Gastrocnemius medialis (tissue), 4 donors: Measurements from ENCODE around the gene FAR1. TPM values are rescaled to one million over a fixed set of nuclear protein-coding genes. Genes with fewer than 3 reads are reported as not detected.
A peak's percentile ranks its signal among the peaks of the same experiment; 100 is the strongest.
"Not testable (repeated sequence)": the region's sequence is repeated elsewhere in the genome, so short reads cannot be mapped to it uniquely, and the experiment has no call there.

Source experiments
- ATAC-seq, 2 donors: fragments of 150-250 bp; one replicate each; pipeline ENCODE4 v1.9.1; 2016
- DNase-seq, 2 donors: peaks; one replicate each; pipeline ENCODE4 v3.0.0-alpha.2; 2019
- H3K27ac ChIP-seq, 4 donors: fragments of 200-600 bp; sonication (generic); 1 replicate in 1 of 4; 2 replicates in 3 of 4; pipeline ENCODE4 v1.5.1; 2016 to 2018; ENCODE audit warnings: mild to moderate bottlenecking in 2 of 4, moderate library complexity in 1 of 4
- H3K27me3 ChIP-seq, 3 donors: fragments of 200-600 bp; sonication (generic) in 2 of 3; 1 replicate in 1 of 3; 2 replicates in 2 of 3; pipeline versions ENCODE4 v1.5.1 to v1.6.0; 2016 to 2019; ENCODE audit warnings: mild to moderate bottlenecking in 1 of 3, moderate library complexity in 1 of 3
- H3K36me3 ChIP-seq, 2 donors: fragments of 200-600 bp; sonication (generic) in 1 of 2; one replicate each; pipeline ENCODE4 v1.5.1; 2017 to 2018
- H3K4me1 ChIP-seq, 2 donors: fragments of 200-600 bp; sonication (generic) in 1 of 2; one replicate each; pipeline ENCODE4 v1.5.1; 2016 to 2017; ENCODE audit warnings: mild to moderate bottlenecking in 2 of 2
- H3K4me3 ChIP-seq, 4 donors: fragments of 200-600 bp; sonication (generic) in 3 of 4; 1 replicate in 1 of 4; 2 replicates in 3 of 4; pipeline ENCODE4 v1.5.1; 2016 to 2019; ENCODE audit warnings: mild to moderate bottlenecking in 2 of 4
- H3K9me3 ChIP-seq, 3 donors: fragments of 200-600 bp; sonication (generic) in 2 of 3; 1 replicate in 1 of 3; 2 replicates in 2 of 3; pipeline ENCODE4 v1.5.1; 2016 to 2019
- CTCF ChIP-seq, 5 experiments: fragments of 450-650 bp in 3 of 5; fragments of 200-600 bp in 2 of 5; sonication (generic) in 2 of 5; IDR thresholded peaks in 4 of 5; conservative IDR thresholded peaks in 1 of 5; 1 replicate in 4 of 5; 2 replicates in 1 of 5; pipeline ENCODE4 v1.5.1; 2016 to 2019; ENCODE audit warnings: antibody characterized with exemption in 5 of 5, mild to moderate bottlenecking in 3 of 5, moderate library complexity in 3 of 5
- POLR2A ChIP-seq, 2 donors: fragments of 450-650 bp; IDR thresholded peaks; one replicate each; pipeline ENCODE4 v1.6.1; 2017; ENCODE audit warnings: antibody characterized with exemption in 2 of 2, mild to moderate bottlenecking in 2 of 2, moderate library complexity in 2 of 2
- in situ Hi-C, 4 donors: fragments of 200-750 bp; cut with MboI; loops; one replicate each; pipeline versions ENCODE4 v1.15.0 to v1.8.0; 2017; ENCODE audit warnings: low sequenced_read_pairs in 4 of 4
- intact Hi-C: fragments of 100-400 bp; cut with DNase I; formaldehyde crosslinking; loops from one replicate; pipeline ENCODE4 v1.15.1; 2023; ENCODE audit warnings: low total_unique reads
- total RNA-seq, 4 donors: library from RNA; depleted of rRNA; stranded (reverse); fragments of >200 nt; gene quantifications; one replicate each; pipeline versions ENCODE4 v1.1.0 to v1.2.3, GENCODE V29; 2016

The FAR1 gene, protein sequence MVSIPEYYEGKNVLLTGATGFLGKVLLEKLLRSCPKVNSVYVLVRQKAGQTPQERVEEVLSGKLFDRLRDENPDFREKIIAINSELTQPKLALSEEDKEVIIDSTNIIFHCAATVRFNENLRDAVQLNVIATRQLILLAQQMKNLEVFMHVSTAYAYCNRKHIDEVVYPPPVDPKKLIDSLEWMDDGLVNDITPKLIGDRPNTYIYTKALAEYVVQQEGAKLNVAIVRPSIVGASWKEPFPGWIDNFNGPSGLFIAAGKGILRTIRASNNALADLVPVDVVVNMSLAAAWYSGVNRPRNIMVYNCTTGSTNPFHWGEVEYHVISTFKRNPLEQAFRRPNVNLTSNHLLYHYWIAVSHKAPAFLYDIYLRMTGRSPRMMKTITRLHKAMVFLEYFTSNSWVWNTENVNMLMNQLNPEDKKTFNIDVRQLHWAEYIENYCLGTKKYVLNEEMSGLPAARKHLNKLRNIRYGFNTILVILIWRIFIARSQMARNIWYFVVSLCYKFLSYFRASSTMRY
- 10 to 100 TPM; 18.2 to 24.4 (median 21.3) TPM for total RNA-seq

DNA sequence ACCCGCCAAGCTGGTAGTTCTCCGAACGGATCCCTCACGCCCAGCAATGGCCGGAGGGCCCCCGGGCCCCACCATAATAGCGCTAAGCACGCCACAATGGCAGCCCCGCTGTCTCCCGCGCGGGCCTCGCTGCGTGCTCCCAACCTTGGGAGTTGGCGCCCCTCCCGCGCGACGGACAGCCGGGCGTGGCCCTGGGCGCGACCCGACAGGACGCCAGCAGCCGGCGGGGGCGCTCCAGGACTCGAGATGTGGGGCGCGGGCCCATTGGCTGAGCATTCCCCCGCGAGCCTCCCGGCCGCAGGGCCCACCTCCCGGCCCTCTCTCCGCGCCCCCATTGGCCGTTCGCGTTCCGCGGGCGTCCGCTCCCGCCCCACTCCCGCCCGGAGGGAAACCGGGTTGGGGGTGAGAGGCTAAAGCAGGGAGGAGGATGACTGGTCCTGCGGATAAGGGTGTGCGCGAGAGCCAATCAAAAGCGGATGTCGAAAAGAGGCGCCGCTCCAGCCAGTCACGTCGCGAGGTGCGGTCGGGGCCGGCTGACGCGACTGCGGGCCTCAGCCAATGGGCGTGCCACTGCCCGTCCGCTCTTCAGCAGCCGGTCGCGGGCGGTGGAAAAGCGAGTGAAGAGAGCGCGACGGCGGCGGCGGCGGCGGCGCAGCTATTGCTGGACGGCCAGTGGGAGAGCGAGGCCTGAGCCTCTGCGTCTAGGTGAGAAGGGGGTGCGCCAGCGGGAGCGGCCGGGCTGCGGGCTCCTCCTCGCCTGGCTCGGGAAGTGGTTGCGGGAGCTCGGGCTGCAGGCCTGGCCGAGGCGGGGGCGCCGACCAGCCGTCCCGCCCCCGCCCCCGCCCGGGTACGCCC, at the start of gene FAR1:
TSS of gene FAR1 (plus strand) at position 567 of the 855 bp plus-strand sequence. CDS start 26,098 bp downstream, outside the sequence.
- H3K4me3 ChIP-seq = peak within 1 kb of the TSS; percentile 71 to 91 (median 86)
- H3K4me1 ChIP-seq = peaks cover 19 to 25% of the 10 kb centered on the region in 2 donors
- intact Hi-C loops (no loop called here), in situ Hi-C loops (no loop called here)
- no peaks in the 10 kb centered on the region for H3K36me3 ChIP-seq
- DNase-seq = peak; percentile 97 to 98
- H3K9me3 ChIP-seq = no peaks in the 10 kb centered on the region
- TF ChIP-seq POLR2A (IDR thresholded peaks at IDR 0.05) (peak; percentile 76 to 82), CTCF (IDR thresholded peaks at IDR 0.05 in 4 of 5, conservative IDR thresholded peaks at IDR 0.05 in 1 of 5) (peak; percentile 32 to 70 (median 51))
- ATAC-seq = peak; percentile 97 to 98
- peak within 1 kb of the TSS; percentile 81 to 87 (median 84) for H3K27ac ChIP-seq
- H3K27me3 ChIP-seq = no peaks in the 10 kb centered on the region

GRCh38 chr11:13620063-13620462, 48.4 kb upstream of the FAR1 start:
- no peaks in the 10 kb centered on the region for H3K27me3 ChIP-seq
- intact Hi-C loops (no loop called here), in situ Hi-C loops (no loop called here)
- no peak overlapping the region for H3K27ac ChIP-seq
- H3K9me3 ChIP-seq = no peaks in the 10 kb centered on the region
- no peaks in the 10 kb centered on the region for H3K36me3 ChIP-seq
- no peak overlapping the region for H3K4me3 ChIP-seq
- H3K4me1 ChIP-seq = no peaks in the 10 kb centered on the region
- DNase-seq (no peak), ATAC-seq (no peak)
- TF ChIP-seq POLR2A (IDR thresholded peaks at IDR 0.05) (no peak), CTCF (IDR thresholded peaks at IDR 0.05 in 4 of 5, conservative IDR thresholded peaks at IDR 0.05 in 1 of 5) (no peak)

- ATAC-seq, H3K4me1 ChIP-seq, H3K27me3 ChIP-seq, DNase-seq, H3K36me3 ChIP-seq, intact Hi-C loops, H3K4me3 ChIP-seq, H3K9me3 ChIP-seq, in situ Hi-C loops, H3K27ac ChIP-seq: not testable (repeated sequence)
Observed at GRCh38 chr11:13626818-13627217, 41.6 kb upstream of the FAR1 start.

- H3K27me3 ChIP-seq, H3K9me3 ChIP-seq, H3K27ac ChIP-seq, in situ Hi-C loops, intact Hi-C loops, H3K4me1 ChIP-seq, H3K4me3 ChIP-seq, DNase-seq, ATAC-seq, H3K36me3 ChIP-seq: not testable (repeated sequence)
Observed at GRCh38 chr11:13628634-13629033, 39.8 kb upstream of the FAR1 start.

GRCh38 chr11:13629779-13630178, 38.7 kb upstream of the FAR1 start:
- in situ Hi-C loops = no loop called here
- intact Hi-C loops = no loop called here
- no peaks in the 10 kb centered on the region for H3K27me3 ChIP-seq
- H3K36me3 ChIP-seq = no peaks in the 10 kb centered on the region
- TF ChIP-seq POLR2A (IDR thresholded peaks at IDR 0.05) (no peak), CTCF (IDR thresholded peaks at IDR 0.05 in 4 of 5, conservative IDR thresholded peaks at IDR 0.05 in 1 of 5) (no peak)
- no peak for DNase-seq
- no peaks in the 10 kb centered on the region for H3K4me1 ChIP-seq
- ATAC-seq = no peak
- H3K9me3 ChIP-seq = no peaks in the 10 kb centered on the region
- no peak overlapping the region for H3K27ac ChIP-seq
- no peak overlapping the region for H3K4me3 ChIP-seq
